PC-3 (cell line): Measurements from ENCODE around the gene PRR36.

ENCODE experiments used
- EZH2 ChIP-seq: fragments of 300-600 bp; sonication (generic); IDR thresholded peaks from one replicate; pipeline ENCODE4 v1.6.1; 2017; ENCODE audit warnings: antibody characterized with exemption, mild to moderate bottlenecking, low read length; ENCODE audit not compliant: unreplicated experiment
- EZH2phosphoT487 ChIP-seq: fragments of 300-600 bp; sonication (generic); IDR thresholded peaks from 2 replicates; pipeline ENCODE4 v1.6.1; 2018; ENCODE audit warnings: mild to moderate bottlenecking, antibody characterized with exemption, low read length, borderline replicate concordance
- TF ChIP-seq, protein P1 (sequence below): fragments of 300-600 bp; sonication (generic); conservative IDR thresholded peaks from 2 replicates; pipeline ENCODE4 v1.5.1; 2017; ENCODE audit warnings: antibody characterized with exemption, low read depth, mild to moderate bottlenecking, low read length

DNA sequence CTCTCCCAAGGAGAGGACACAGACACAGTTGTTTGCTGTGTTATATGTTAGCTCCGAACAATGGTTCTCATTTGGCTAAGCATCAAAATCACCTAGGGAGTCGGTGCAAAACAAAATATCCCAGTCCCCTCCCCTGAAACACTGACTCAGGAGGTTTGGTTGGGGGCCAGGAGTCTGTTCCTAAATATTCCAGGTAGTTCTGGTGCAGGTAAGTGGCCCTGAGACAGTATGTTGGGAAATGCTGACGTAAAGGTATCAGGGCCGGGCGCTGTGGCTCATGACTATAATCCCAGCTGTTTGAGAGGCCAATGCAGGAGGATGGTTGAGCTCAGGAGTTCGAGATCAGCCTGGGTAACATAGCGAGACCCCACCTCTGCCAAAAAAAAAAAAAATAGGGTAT, 27.1 kb upstream of the PRR36 start:
- TF ChIP-seq, protein P1, sequence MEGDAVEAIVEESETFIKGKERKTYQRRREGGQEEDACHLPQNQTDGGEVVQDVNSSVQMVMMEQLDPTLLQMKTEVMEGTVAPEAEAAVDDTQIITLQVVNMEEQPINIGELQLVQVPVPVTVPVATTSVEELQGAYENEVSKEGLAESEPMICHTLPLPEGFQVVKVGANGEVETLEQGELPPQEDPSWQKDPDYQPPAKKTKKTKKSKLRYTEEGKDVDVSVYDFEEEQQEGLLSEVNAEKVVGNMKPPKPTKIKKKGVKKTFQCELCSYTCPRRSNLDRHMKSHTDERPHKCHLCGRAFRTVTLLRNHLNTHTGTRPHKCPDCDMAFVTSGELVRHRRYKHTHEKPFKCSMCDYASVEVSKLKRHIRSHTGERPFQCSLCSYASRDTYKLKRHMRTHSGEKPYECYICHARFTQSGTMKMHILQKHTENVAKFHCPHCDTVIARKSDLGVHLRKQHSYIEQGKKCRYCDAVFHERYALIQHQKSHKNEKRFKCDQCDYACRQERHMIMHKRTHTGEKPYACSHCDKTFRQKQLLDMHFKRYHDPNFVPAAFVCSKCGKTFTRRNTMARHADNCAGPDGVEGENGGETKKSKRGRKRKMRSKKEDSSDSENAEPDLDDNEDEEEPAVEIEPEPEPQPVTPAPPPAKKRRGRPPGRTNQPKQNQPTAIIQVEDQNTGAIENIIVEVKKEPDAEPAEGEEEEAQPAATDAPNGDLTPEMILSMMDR: no peak
- no peak for TF ChIP-seq EZH2phosphoT487
- TF ChIP-seq EZH2: no peak
